ENCODE data around the gene SMIM45.

Gene SMIM45

DNA sequence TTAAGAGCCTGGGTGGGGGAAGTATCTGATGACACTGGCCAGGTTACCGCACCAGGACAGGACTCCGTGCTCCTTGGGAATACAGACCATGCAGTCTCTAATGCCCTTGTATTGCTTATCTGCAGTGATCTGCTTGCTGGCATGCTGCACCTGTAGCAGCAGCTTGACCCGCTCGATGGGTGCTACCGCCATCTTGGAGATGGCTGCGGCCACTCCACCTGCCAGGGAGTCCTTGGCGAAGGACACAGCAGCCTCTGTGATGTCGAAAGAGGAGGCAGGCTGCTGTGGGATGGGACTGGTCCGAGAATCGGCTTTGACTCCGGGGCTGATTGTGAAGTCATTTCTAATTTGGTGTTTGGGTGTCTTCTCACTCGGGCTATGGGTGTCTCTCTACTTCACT lies 49.8 kb downstream of the SMIM45 start:
- Histone ChIP-seq H3K4me3 (ENCODE audit: low read depth, low read length) (no peak overlapping the region), H3K36me3 (ENCODE audit: control insufficient read depth, insufficient read depth, low read length) (no peaks in the 10 kb centered on the region), H3K9me3 (ENCODE audit: control insufficient read depth, insufficient read depth, low read length) (no peaks in the 10 kb centered on the region), H3K9ac (ENCODE audit: low read depth, low read length) (no peak overlapping the region), H3K4me1 (ENCODE audit: control insufficient read depth, insufficient read depth, low read length) (no peaks in the 10 kb centered on the region), H3K27me3 (ENCODE audit: control insufficient read depth, insufficient read depth, low read length) (peaks cover 11% of the 10 kb centered on the region)

DNA sequence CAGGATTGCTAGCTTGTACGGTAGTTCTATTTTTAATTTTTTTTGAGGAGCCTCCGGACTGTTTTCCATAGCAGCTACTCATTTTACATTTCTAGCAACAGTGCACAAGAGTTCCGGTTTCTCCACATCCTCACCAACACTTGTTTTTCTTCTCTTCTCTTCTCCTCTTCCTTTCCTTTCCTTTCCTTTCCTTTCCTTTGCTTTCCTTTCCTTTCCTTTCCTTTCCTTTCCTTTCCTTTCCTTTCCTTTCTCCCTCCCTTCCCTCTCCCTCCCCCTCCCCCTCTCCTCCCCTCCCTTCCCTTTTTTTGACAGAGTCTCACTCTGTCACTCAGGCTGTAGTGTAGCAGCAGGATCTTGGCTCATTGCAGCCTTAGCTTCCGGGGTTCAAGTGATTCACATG lies 56.0 kb downstream of the SMIM45 start:
- no peaks in the 10 kb centered on the region for H3K9me3 ChIP-seq (ENCODE audit: control insufficient read depth, insufficient read depth, low read length)
- H3K27me3 ChIP-seq (ENCODE audit: control insufficient read depth, insufficient read depth, low read length), result no peaks in the 10 kb centered on the region
- H3K36me3 ChIP-seq (ENCODE audit: control insufficient read depth, insufficient read depth, low read length), result no peaks in the 10 kb centered on the region
- no peak overlapping the region for H3K4me3 ChIP-seq (ENCODE audit: low read depth, low read length)
- no peak overlapping the region for H3K9ac ChIP-seq (ENCODE audit: low read depth, low read length)
- H3K4me1 ChIP-seq (ENCODE audit: control insufficient read depth, insufficient read depth, low read length), result no peaks in the 10 kb centered on the region
